ENCODE measurements around the gene KIAA0586. TPM values are rescaled to one million over a fixed set of nuclear protein-coding genes. Genes with fewer than 3 reads are reported as not detected.

Gene KIAA0586
- total RNA-seq, 1 donor from 2014 or later, result 18.3 TPM

DNA sequence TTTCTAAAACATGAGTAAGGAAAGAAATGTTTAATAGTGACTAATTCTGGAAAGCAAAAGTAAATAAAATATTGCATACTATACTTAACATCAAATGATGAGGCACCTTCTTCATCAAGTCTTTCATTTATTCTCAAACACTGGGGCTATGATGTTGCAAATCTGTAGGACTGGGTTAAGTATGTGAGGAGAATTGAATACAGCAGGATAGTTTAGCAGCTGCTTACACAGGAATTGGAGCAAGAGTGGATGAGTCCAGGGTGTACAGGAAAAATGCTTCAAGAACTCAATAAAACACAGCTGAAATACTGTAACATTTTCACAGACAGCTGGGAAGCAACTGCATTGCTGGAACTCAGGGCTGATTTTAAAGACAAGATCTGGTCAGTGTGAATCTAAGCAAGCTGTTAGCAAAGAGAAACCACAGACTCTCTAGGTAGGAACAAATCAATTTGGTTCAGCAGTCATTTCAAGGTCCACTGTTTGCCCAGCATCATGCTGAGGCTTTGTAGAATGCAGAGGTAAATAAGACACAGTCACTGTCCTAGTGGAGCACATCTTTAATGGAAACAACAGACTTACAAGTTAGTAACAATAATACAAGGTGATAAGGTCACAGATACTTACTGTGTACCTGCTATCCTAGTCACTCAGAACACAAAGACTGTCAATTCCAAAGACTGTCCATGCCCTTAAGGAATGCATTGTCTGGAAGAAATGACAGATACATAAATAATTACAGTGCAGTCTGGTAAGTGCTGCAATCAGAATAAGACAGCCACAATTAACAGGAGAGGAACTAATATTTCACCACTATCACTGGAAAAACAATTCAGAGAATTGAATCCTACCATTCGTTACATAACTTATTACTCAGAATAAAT, 113.5 kb downstream of the KIAA0586 start:
- H3K27me3 Mint-ChIP-seq (ENCODE audit: unreplicated experiment), result peaks cover 1% of the 10 kb centered on the region
- DNase-seq (ENCODE audit: low spot score), result no peak
- H3K27ac Mint-ChIP-seq (ENCODE audit: unreplicated experiment), result no peak overlapping the region
- no peak overlapping the region for H3K4me3 Mint-ChIP-seq (ENCODE audit: unreplicated experiment)
- H3K9me3 Mint-ChIP-seq (ENCODE audit: unreplicated experiment), result no peaks in the 10 kb centered on the region
- H3K4me1 Mint-ChIP-seq (ENCODE audit: unreplicated experiment), result no peaks in the 10 kb centered on the region
- TF ChIP-seq, protein P1, sequence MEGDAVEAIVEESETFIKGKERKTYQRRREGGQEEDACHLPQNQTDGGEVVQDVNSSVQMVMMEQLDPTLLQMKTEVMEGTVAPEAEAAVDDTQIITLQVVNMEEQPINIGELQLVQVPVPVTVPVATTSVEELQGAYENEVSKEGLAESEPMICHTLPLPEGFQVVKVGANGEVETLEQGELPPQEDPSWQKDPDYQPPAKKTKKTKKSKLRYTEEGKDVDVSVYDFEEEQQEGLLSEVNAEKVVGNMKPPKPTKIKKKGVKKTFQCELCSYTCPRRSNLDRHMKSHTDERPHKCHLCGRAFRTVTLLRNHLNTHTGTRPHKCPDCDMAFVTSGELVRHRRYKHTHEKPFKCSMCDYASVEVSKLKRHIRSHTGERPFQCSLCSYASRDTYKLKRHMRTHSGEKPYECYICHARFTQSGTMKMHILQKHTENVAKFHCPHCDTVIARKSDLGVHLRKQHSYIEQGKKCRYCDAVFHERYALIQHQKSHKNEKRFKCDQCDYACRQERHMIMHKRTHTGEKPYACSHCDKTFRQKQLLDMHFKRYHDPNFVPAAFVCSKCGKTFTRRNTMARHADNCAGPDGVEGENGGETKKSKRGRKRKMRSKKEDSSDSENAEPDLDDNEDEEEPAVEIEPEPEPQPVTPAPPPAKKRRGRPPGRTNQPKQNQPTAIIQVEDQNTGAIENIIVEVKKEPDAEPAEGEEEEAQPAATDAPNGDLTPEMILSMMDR (IDR thresholded peaks at IDR 0.05; ENCODE audit: unreplicated experiment), result no peak
- H3K36me3 Mint-ChIP-seq (ENCODE audit: low read depth, unreplicated experiment), result no peaks in the 10 kb centered on the region

DNA sequence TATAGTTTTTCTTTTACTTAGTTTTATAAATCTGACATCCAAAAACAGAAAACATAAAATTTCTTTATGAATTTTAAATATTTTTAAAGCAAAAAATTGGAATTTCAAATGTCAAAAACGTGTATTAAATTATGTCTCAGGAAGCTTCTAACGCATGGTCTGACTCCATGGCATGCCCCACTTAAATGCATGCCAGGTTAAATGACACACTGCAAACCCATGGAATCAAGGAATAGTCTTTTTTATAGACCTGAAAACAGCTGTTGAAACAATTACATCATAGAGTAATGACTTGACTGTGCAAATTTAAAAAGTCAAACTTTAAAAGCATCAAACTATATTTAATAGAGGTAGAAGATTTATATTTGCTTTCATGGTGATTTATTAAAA, 114.1 kb downstream of the KIAA0586 start:
- Mint-ChIP-seq H3K4me3 (ENCODE audit: unreplicated experiment) (no peak overlapping the region), H3K9me3 (ENCODE audit: unreplicated experiment) (no peaks in the 10 kb centered on the region), H3K27ac (ENCODE audit: unreplicated experiment) (no peak overlapping the region), H3K36me3 (ENCODE audit: low read depth, unreplicated experiment) (no peaks in the 10 kb centered on the region), H3K27me3 (ENCODE audit: unreplicated experiment) (peaks cover 1% of the 10 kb centered on the region), H3K4me1 (ENCODE audit: unreplicated experiment) (no peaks in the 10 kb centered on the region)
- no peak for DNase-seq (ENCODE audit: low spot score)
- TF ChIP-seq, protein P1 (IDR thresholded peaks at IDR 0.05; ENCODE audit: unreplicated experiment), result no peak

DNA sequence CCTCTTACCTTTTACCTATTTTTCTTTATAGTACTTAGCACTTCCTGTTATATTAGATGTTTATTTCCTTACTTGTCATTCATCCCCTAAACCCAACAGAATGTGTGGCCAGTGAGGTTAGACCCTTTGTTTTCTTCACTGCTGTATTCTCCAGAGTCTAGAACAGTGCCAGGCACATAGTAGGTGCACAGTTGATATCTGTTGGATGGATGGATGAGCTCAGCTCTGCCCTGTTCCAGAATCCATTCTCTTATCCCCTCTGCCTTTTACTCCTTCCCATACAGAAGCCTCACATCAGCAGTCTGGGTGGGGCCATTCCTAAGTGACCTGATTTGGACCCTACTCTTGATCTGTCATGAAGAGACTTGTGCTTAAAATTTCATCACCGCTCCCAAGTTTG, 115.7 kb downstream of the KIAA0586 start:
- H3K36me3 Mint-ChIP-seq (ENCODE audit: low read depth, unreplicated experiment), result no peaks in the 10 kb centered on the region
- no peak overlapping the region for H3K27ac Mint-ChIP-seq (ENCODE audit: unreplicated experiment)
- peaks cover 1% of the 10 kb centered on the region for H3K27me3 Mint-ChIP-seq (ENCODE audit: unreplicated experiment)
- no peaks in the 10 kb centered on the region for H3K9me3 Mint-ChIP-seq (ENCODE audit: unreplicated experiment)
- no peak for DNase-seq (ENCODE audit: low spot score)
- H3K4me3 Mint-ChIP-seq (ENCODE audit: unreplicated experiment), result no peak overlapping the region
- TF ChIP-seq, protein P1 (IDR thresholded peaks at IDR 0.05; ENCODE audit: unreplicated experiment), result no peak
- H3K4me1 Mint-ChIP-seq (ENCODE audit: unreplicated experiment), result no peaks in the 10 kb centered on the region

DNA sequence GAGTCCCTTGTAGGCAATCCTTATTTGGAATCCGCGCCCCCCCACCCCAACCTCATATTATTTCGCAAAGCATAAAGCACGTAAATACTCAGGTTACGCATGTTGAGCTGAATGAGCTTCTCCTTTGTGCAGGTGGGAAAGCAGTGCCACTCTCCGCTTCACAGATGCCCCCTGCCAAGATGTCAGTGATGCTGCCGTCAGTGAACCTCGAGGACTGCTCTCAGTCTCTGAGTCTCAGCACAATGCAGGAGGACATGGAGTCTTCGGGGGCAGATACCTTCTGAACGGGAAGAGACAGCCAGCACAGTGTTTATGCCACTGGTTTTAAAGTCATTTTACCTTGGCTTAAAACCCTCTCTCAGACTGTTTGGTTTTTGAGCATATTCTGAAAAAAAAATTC, 120.1 kb downstream of the KIAA0586 start:
- no peaks in the 10 kb centered on the region for H3K9me3 Mint-ChIP-seq (ENCODE audit: unreplicated experiment)
- no peak overlapping the region for H3K4me3 Mint-ChIP-seq (ENCODE audit: unreplicated experiment)
- H3K27me3 Mint-ChIP-seq (ENCODE audit: unreplicated experiment), result no peaks in the 10 kb centered on the region
- no peak for DNase-seq (ENCODE audit: low spot score)
- no peaks in the 10 kb centered on the region for H3K4me1 Mint-ChIP-seq (ENCODE audit: unreplicated experiment)
- TF ChIP-seq, protein P1 (IDR thresholded peaks at IDR 0.05; ENCODE audit: unreplicated experiment), result no peak
- no peaks in the 10 kb centered on the region for H3K36me3 Mint-ChIP-seq (ENCODE audit: low read depth, unreplicated experiment)
- no peak overlapping the region for H3K27ac Mint-ChIP-seq (ENCODE audit: unreplicated experiment)

DNA sequence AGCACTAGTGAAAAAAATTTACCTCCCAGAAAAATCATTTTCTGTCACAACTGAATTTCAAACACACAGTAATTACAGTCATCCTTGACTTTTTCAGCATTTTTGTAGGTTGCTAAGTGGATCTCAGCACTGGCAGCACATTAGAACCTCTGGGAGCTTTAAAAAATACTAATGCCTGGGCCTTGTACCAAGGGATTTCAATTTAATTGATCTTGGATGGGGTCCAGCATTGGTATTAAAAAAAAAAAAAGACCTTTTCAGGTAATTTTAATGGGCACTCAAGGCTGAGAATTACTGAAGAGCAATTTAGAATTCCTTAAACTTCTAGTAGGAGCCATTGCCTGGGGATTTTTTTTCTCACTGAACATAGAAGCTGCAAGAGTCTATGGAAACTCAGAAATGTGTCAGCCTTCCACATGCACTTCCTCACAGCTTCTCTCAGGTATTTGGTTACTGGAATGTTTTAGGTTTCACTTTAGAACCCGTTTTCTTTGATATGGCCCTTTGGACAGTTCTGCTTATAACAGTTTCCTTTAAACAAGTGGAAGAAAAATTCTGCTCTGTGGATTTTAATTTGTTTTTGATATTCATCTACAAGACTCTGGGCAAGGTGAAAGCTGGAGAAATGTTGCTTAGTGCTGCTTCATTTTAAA, 121.7 kb downstream of the KIAA0586 start:
- Mint-ChIP-seq H3K4me3 (ENCODE audit: unreplicated experiment) (no peak overlapping the region), H3K4me1 (ENCODE audit: unreplicated experiment) (no peaks in the 10 kb centered on the region), H3K27ac (ENCODE audit: unreplicated experiment) (no peak overlapping the region), H3K27me3 (ENCODE audit: unreplicated experiment) (no peaks in the 10 kb centered on the region), H3K9me3 (ENCODE audit: unreplicated experiment) (no peaks in the 10 kb centered on the region), H3K36me3 (ENCODE audit: low read depth, unreplicated experiment) (no peaks in the 10 kb centered on the region)
- TF ChIP-seq, protein P1 (IDR thresholded peaks at IDR 0.05; ENCODE audit: unreplicated experiment), result no peak
- DNase-seq (ENCODE audit: low spot score), result no peak
